NCI-H2171 treated with DMSO at 0.1 percent for 48 hours (cell line): ENCODE measurements around the gene CLEC10A.

Source experiments
- DNase-seq: peaks from one replicate; lab custom pipeline; 2025; lab: John Stamatoyannopoulos, UW

CLEC10A gene

GRCh38 chr17:7038025-7038862 lies 41.8 kb downstream of the CLEC10A start:
- DNase-seq, result no peak

- peak; percentile 97 for DNase-seq
These were observed 44.3 kb downstream of the CLEC10A start, which contains the start of gene SLC16A13 for GRCh38 chr17:7035591-7036368. Gene SLC16A13 (plus strand): TSS chr17:7036015. CDS start chr17:7036383, 368 bp downstream.

GRCh38 chr17:7034955-7035590 lies 45.0 kb downstream of the CLEC10A start:
- no peak for DNase-seq

- no peak for DNase-seq
These were observed 50.4 kb downstream of the CLEC10A start for GRCh38 chr17:7029659-7030058.

- no peak for DNase-seq
These were observed 51.0 kb downstream of the CLEC10A start for GRCh38 chr17:7029096-7029495.

GRCh38 chr17:7027335-7027734 lies 52.7 kb downstream of the CLEC10A start:
- no peak for DNase-seq

- DNase-seq, result no peak
These were observed 53.5 kb downstream of the CLEC10A start for GRCh38 chr17:7026471-7027115.

GRCh38 chr17:7025245-7025644 lies 54.8 kb downstream of the CLEC10A start:
- no peak for DNase-seq
